Measurements from ENCODE around the gene ENO4.

- TF ChIP-seq CTCF (IDR thresholded peaks at IDR 0.05), result no peak
- TF ChIP-seq POLR2A (IDR thresholded peaks at IDR 0.05), result no peak
- no peak for TF ChIP-seq EP300 (IDR thresholded peaks at IDR 0.05)
- no peak for TF ChIP-seq POLR2AphosphoS5 (IDR thresholded peaks at IDR 0.05)
Measured at GRCh38 chr10:116817178-116817577, 32.1 kb upstream of the ENO4 start.

Measured in gastroesophageal sphincter (tissue), 3 donors.